ENCODE measurements around the gene NADK.

GRCh38 chr1:1785666-1786065 lies 7.4 kb upstream of the NADK start:
- TF ChIP-seq RORB (CRISPR knock-in tag; IDR thresholded peaks at IDR 0.05) = no peak
- TF ChIP-seq, protein P1, sequence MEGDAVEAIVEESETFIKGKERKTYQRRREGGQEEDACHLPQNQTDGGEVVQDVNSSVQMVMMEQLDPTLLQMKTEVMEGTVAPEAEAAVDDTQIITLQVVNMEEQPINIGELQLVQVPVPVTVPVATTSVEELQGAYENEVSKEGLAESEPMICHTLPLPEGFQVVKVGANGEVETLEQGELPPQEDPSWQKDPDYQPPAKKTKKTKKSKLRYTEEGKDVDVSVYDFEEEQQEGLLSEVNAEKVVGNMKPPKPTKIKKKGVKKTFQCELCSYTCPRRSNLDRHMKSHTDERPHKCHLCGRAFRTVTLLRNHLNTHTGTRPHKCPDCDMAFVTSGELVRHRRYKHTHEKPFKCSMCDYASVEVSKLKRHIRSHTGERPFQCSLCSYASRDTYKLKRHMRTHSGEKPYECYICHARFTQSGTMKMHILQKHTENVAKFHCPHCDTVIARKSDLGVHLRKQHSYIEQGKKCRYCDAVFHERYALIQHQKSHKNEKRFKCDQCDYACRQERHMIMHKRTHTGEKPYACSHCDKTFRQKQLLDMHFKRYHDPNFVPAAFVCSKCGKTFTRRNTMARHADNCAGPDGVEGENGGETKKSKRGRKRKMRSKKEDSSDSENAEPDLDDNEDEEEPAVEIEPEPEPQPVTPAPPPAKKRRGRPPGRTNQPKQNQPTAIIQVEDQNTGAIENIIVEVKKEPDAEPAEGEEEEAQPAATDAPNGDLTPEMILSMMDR (IDR thresholded peaks at IDR 0.05) = no peak
- no peak for TF ChIP-seq ELF4 (CRISPR knock-in tag; IDR thresholded peaks at IDR 0.05; ENCODE audit: low read depth)
- TF ChIP-seq ZBTB21 (CRISPR knock-in tag; IDR thresholded peaks at IDR 0.05; ENCODE audit: borderline replicate concordance) = no peak
- TF ChIP-seq CBFB (CRISPR knock-in tag; IDR thresholded peaks at IDR 0.05; ENCODE audit: low read depth) = no peak
- no peak for TF ChIP-seq ESRRA (CRISPR knock-in tag; IDR thresholded peaks at IDR 0.05; ENCODE audit: borderline replicate concordance)
